ENCODE measurements around the gene NTM.

DNA sequence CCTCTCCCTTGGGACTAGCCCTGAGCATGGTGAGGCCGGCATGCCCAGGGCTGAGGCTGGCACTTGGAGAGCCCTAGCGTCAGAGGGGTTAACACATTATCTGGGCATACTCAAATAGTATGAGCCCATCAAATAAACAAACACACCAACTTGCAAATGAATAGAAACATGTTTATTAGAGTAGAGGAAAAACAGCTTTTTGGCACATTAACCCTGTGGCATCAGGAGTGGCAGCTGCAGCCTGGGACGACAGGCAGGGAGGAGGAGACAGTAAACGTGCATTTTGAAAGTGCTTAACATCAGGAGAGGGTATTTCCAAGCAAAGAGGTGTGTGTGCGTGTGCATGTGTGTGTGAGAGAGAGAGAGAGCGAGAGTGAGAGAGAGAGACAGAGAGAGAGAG lies 684.9 kb downstream of the NTM start:
- TF ChIP-seq CTCF (conservative IDR thresholded peaks at IDR 0.05; ENCODE audit: low read length), result no peak
- TF ChIP-seq EZH2phosphoT487 (IDR thresholded peaks at IDR 0.05; ENCODE audit: borderline replicate concordance), result no peak

All from Loucy (cell line).